Neutrophil (primary cell): ENCODE results near the gene FZD2.

ENCODE experiments used
- H3K27ac ChIP-seq: fragments of 200-600 bp; sonication (generic); 2 replicates; pipeline ENCODE4 v1.5.1; 2016; ENCODE audit warnings: mild to moderate bottlenecking, moderate library complexity
- H3K27me3 ChIP-seq: fragments of 200-600 bp; sonication (generic); 2 replicates; pipeline ENCODE4 v1.6.0; 2016; ENCODE audit warnings: mild to moderate bottlenecking
- H3K36me3 ChIP-seq: fragments of 200-600 bp; sonication (generic); 2 replicates; pipeline ENCODE4 v1.5.1; 2017
- H3K4me1 ChIP-seq, 2 experiments: fragments of 200-600 bp in 1 of 2; sonication (generic) in 1 of 2; 1 replicate in 1 of 2; 2 replicates in 1 of 2; pipeline versions ENCODE4 v1.5.1 to v1.6.1; 2013 to 2016; ENCODE audit warnings: low read depth in 1 of 2, low read length in 1 of 2, mild to moderate bottlenecking in 1 of 2, moderate library complexity in 1 of 2; ENCODE audit not compliant: control insufficient read depth in 1 of 2, insufficient read depth in 1 of 2
- H3K4me3 ChIP-seq, 2 experiments: fragments of 200-600 bp in 1 of 2; sonication (generic) in 1 of 2; 1 replicate in 1 of 2; 2 replicates in 1 of 2; pipeline ENCODE4 v1.5.1; 2013 to 2016; ENCODE audit warnings: low read depth in 1 of 2, low read length in 1 of 2, mild to moderate bottlenecking in 1 of 2, moderate library complexity in 1 of 2
- H3K9me3 ChIP-seq: fragments of 200-600 bp; sonication (generic); 2 replicates; pipeline ENCODE4 v1.5.1; 2016
- TF ChIP-seq, protein P1 (sequence below): fragments of 200-600 bp; sonication (generic); IDR thresholded peaks from 2 replicates; pipeline ENCODE4 v1.5.1; 2016; ENCODE audit warnings: antibody characterized with exemption

Gene FZD2

DNA sequence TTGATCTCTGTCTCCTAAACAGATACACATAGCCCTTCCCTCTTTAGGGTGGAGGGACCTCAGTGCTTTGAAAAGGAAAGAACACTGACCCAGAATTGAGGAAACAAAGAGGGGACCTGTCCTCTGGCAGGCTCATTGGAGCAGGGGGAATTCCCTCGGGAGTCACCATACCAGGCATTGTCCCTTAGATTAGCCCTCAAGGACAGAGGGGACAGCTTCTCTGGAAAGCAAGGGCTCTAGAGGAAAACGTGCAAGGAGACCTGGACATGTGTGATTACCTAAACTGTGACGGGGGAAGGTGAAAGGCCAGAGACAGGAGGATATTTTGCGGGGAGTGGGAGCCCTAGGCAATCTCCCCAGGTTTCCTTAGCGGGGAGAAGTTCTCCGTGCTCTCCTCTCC, 7.6 kb upstream of the FZD2 start:
- H3K27ac ChIP-seq: no peak overlapping the region
- no peaks in the 10 kb centered on the region for H3K4me1 ChIP-seq
- no peak overlapping the region for H3K4me3 ChIP-seq
- H3K36me3 ChIP-seq: no peaks in the 10 kb centered on the region
- peaks cover 61% of the 10 kb centered on the region for H3K27me3 ChIP-seq
- TF ChIP-seq, protein P1, sequence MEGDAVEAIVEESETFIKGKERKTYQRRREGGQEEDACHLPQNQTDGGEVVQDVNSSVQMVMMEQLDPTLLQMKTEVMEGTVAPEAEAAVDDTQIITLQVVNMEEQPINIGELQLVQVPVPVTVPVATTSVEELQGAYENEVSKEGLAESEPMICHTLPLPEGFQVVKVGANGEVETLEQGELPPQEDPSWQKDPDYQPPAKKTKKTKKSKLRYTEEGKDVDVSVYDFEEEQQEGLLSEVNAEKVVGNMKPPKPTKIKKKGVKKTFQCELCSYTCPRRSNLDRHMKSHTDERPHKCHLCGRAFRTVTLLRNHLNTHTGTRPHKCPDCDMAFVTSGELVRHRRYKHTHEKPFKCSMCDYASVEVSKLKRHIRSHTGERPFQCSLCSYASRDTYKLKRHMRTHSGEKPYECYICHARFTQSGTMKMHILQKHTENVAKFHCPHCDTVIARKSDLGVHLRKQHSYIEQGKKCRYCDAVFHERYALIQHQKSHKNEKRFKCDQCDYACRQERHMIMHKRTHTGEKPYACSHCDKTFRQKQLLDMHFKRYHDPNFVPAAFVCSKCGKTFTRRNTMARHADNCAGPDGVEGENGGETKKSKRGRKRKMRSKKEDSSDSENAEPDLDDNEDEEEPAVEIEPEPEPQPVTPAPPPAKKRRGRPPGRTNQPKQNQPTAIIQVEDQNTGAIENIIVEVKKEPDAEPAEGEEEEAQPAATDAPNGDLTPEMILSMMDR: no peak
- no peaks in the 10 kb centered on the region for H3K9me3 ChIP-seq

GRCh38 chr17:44552361-44552760, 4.9 kb upstream of the FZD2 start:
- H3K36me3 ChIP-seq: no peaks in the 10 kb centered on the region
- no peaks in the 10 kb centered on the region for H3K9me3 ChIP-seq
- no peak overlapping the region for H3K27ac ChIP-seq
- peaks cover 80% of the 10 kb centered on the region for H3K27me3 ChIP-seq
- peaks cover 10 to 13% of the 10 kb centered on the region in 2 experiments for H3K4me1 ChIP-seq
- TF ChIP-seq, protein P1: no peak
- no peak overlapping the region for H3K4me3 ChIP-seq

GRCh38 chr17:44555099-44555498, 2.2 kb upstream of the FZD2 start:
- no peak overlapping the region for H3K27ac ChIP-seq
- no peak overlapping the region for H3K4me3 ChIP-seq
- peaks cover 87% of the 10 kb centered on the region for H3K27me3 ChIP-seq
- H3K4me1 ChIP-seq: peaks cover 14 to 19% of the 10 kb centered on the region in 2 experiments
- H3K9me3 ChIP-seq: no peaks in the 10 kb centered on the region
- TF ChIP-seq, protein P1: no peak
- no peaks in the 10 kb centered on the region for H3K36me3 ChIP-seq

- Histone ChIP-seq H3K9me3 (no peaks in the 10 kb centered on the region), H3K27ac (no peak overlapping the region), H3K27me3 (peaks cover 92% of the 10 kb centered on the region), H3K4me1 (peaks cover 14 to 19% of the 10 kb centered on the region in 2 experiments), H3K4me3 (peak overlapping the region; percentile 29 to 34), H3K36me3 (no peaks in the 10 kb centered on the region)
- TF ChIP-seq, protein P1: no peak
Observed at GRCh38 chr17:44556166-44556831, 985 bp upstream of the FZD2 start.

- no peak overlapping the region for H3K27ac ChIP-seq
- H3K36me3 ChIP-seq: no peaks in the 10 kb centered on the region
- TF ChIP-seq, protein P1: no peak
Observed at GRCh38 chr17:44557651-44558285, 484 bp downstream of the FZD2 start.

More at GRCh38 chr17:44557651-44558285, 484 bp downstream of the FZD2 start:
- Histone ChIP-seq H3K27me3 (peaks cover 96% of the 10 kb centered on the region), H3K9me3 (no peaks in the 10 kb centered on the region), H3K4me1 (peaks cover 14 to 19% of the 10 kb centered on the region in 2 experiments), H3K4me3 (peak overlapping the region in 1 of 2 experiments; percentile 34)
